ENCODE data around the gene NABP1. TPM values are rescaled to one million over a fixed set of nuclear protein-coding genes. Genes with fewer than 3 reads are reported as not detected.

Gene NABP1
- total RNA-seq, 4 donors from 2014 or later: 31.4 to 273 (median 211) TPM

- no peak for DNase-seq
- Histone ChIP-seq H3K4me1 (peaks cover 0 to 3% (median 0%) of the 10 kb centered on the region in 4 donors), H3K27me3 (no peaks in the 10 kb centered on the region), H3K4me3 (no peak overlapping the region), H3K9me3 (no peaks in the 10 kb centered on the region), H3K36me3 (no peaks in the 10 kb centered on the region), H3K27ac (no peak overlapping the region)
- TF ChIP-seq POLR2A (IDR thresholded peaks at IDR 0.05): no peak
- TF ChIP-seq CTCF (IDR thresholded peaks at IDR 0.05): peak in 1 of 6 experiments; percentile 19
These were observed 51.1 kb downstream of the NABP1 start for GRCh38 chr2:191728750-191729624.

GRCh38 chr2:191730263-191730662 is 52.3 kb downstream of the NABP1 start:
- Histone ChIP-seq H3K4me3 (no peak overlapping the region), H3K36me3 (no peaks in the 10 kb centered on the region), H3K4me1 (peaks cover 0 to 3% (median 0%) of the 10 kb centered on the region in 4 donors), H3K9me3 (no peaks in the 10 kb centered on the region), H3K27ac (no peak overlapping the region), H3K27me3 (no peaks in the 10 kb centered on the region)
- DNase-seq: no peak
- no peak for TF ChIP-seq CTCF (IDR thresholded peaks at IDR 0.05)
- TF ChIP-seq POLR2A (IDR thresholded peaks at IDR 0.05): no peak

Small RNA genes lying within 50 kb of the gene (small RNA-seq; reads per million reads assigned to genes)
- gene RF02271: 0 reads per million in 2 donors

Other genes starting within 250 kb of the NABP1 start
- 10 to 100 TPM in 3 of 4 donors, 1 to 10 TPM in 1; 7.9 to 49.5 (median 15.2) TPM for gene CAVIN2, start 169.0 kb downstream of the NABP1 start, total RNA-seq

Data from Peyer's patch (tissue), 4 donors.